Left kidney (tissue), 2 donors: ENCODE data around the gene RNLS. TPM values are rescaled to one million over a fixed set of nuclear protein-coding genes. Genes with fewer than 3 reads are reported as not detected.

ENCODE experiments used
- DNase-seq: peaks from one replicate; pipeline ENCODE4 v3.0.0-alpha.2; 2013
- polyA plus RNA-seq: library from polyadenylated mRNA; unstranded; fragments of 120-200 nt; gene quantifications from one replicate; pipeline ENCODE4 v1.2.1, GENCODE V29; 2013; ENCODE audit not compliant: insufficient read length

RNLS gene
- polyA plus RNA-seq, 1 donor = 15.3 TPM

DNA sequence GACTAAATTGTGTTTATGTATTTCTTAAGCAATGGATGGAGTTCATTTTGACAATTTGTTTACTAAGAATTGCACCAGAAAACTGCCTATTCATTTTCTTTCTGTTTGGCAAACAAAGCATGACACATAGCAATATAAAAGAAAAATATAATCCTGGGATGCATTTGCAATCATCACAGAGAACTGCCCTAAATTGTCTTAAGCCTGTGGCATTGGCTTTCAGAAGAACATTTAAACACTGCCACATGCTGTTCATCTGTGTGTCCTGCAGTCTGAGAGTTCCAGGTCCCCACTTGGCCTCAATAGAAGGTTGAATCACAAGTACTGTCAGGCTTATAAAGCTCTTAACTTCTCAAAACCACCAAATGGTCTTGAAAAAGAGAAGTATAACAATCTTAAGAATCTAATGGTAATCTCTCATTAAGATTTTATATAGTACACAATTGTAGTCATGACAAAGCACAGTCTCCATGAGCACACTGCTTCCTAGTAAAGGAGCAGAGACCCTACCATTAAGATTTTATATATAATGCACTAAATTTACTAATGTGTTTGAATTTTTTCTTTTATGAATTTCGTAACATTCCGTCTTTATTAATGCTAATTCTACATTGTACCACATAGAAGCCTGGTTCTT is 29.9 kb downstream of the RNLS start:
- DNase-seq = peak; percentile 65

DNA sequence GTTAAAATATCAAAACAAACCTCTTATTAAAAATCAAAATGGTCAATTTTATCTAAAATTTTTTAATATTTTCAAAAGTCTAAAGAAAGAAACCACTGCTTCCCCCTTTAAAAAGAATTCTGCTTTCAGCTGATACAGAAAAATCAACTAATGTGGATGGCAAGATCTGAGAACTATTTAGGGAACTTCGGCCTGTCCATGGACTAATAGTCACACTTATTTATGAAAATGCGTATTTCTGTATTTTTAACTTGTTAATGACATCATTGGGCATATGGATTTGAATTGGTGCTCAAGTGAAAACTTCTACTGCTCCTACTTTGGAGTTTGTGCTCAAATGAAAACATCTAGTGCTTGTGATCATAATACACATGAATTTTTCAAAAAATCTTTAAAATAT is 31.9 kb downstream of the RNLS start:
- DNase-seq = no peak

GRCh38 chr10:88546497-88546896 is 36.6 kb downstream of the RNLS start:
- no peak for DNase-seq

DNA sequence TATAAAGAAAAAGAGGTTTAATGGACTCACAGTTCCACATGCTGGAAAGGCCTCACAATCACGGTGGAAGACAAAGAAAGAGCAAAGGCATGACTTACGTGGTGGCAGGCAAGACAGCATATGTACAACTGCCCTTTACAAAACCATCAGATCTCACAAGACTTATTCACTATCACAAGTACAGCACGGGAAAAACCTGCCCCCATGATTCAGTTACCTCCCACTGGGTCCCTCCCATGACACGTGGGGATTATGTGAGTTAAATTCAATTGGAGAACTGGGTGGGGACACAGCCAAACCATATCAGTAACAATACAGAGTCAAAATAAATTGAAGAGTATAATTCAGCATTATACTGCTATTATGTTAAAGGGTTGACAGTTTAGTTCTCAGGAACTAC is 37.8 kb downstream of the RNLS start:
- DNase-seq = no peak

- DNase-seq = no peak
Measured at GRCh38 chr10:88544140-88544870, 38.8 kb downstream of the RNLS start.

- no peak for DNase-seq
Measured at GRCh38 chr10:88542522-88542921, 40.6 kb downstream of the RNLS start.

DNA sequence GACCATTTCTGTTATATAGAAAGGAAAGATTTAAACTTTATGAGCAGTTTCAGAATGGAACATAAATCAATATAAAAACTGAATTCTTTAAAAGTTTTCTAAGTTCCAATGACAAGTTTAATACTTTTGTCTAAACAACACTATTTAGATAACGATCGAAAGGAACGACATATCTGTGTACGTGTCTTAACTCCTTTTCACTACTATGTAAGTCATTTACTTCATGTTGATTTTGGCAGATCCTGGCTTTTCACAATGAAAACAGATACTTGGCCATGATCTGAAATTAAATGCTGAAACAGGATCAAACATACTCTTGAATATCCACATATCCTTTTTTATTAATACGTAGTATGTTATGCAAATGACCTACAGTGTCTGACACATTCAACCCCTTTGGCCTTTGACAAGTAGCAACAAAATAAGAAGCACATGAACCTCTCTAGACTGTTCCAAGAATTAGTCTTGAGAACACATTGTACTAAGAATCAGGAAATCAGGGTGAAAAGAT is 41.9 kb downstream of the RNLS start:
- peak; percentile 51 for DNase-seq

- no peak for DNase-seq
Measured at GRCh38 chr10:88540351-88540750, 42.8 kb downstream of the RNLS start.

- DNase-seq = no peak
Measured at GRCh38 chr10:88538048-88538447, 45.1 kb downstream of the RNLS start.

- no peak for DNase-seq
Measured at GRCh38 chr10:88537322-88537721, 45.8 kb downstream of the RNLS start.

DNA sequence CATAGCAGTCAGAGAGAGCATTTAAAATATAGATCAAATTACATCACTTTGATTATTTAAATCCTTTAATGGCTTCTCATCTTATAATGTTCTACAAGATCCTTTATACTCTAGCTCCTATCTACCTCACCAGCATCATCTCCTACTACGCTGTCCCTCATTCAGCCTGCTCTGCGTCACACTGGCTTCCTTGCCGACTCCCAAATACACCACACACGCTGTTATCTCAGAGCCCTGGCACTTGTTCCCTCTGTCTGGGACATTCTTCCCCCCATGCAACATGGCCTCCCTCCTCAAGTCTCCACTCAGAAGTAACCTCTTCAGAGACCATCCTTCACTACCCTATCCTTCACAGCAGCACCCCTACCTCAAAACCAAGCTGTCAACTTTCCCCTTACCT is 46.7 kb downstream of the RNLS start:
- DNase-seq = no peak

DNA sequence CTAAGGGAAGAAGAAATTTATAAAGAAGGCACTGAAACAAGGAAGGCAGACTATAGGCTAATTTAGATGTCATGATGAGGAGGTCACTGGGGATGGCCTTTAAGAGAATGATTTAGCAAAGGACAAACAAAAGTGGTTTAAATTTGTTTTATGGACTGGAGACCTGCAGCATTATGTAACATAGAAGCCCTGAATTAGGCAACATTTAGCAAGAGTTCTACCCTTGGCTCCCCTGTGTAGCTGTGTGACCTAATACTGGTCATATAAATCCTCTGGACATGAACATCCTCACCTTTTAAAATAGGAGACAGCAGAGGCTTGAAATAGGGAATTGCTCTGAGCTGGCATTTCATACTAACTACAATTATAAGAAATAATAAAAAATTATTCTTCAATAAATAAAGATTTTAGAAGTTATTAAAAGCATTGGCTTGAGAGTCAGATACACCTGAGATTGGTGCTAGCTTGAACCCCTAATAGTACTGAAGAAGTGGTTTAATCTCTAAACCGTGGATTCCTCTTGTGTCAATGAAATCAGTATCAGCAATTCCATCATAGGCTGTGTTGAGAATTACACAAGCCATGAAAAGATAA is 48.9 kb downstream of the RNLS start:
- no peak for DNase-seq

GRCh38 chr10:88531392-88532052 is 51.6 kb downstream of the RNLS start:
- no peak for DNase-seq

DNA sequence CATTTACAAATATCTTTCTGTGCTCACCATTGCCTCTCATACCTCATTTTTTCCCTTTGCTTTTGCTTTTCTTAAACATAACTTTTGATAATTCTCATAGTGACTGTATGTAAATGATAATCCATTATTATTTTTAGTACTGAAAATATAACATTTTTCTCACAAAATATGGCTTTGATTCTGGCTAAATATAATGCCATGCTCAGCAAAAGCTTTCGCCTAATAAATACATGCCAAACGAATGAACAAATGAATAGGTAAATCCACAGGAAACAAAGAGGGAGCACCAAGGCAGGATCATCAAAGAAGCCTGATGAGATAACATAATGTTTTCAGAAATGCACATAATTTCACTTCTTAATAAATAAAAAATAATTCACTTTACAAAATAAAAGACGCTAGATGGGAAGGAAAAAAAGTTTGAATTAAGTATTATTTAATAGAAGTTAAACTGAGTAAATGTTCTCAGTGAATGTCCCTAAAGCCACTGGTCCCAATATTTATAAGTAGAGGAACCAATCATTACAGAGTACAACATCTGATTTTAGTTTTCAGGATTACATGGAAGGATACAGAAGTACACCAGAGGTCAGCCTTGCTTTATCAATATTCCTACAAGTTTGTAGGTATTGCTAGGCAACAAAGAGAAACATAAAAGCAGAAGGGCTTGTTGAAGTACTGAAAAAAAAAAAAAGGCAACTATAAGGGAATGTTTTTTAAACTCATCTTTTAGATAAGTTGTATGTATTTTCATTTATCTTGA is 52.3 kb downstream of the RNLS start:
- DNase-seq = no peak

- DNase-seq = no peak
Measured at GRCh38 chr10:88530093-88530492, 53.0 kb downstream of the RNLS start.

GRCh38 chr10:88528806-88529570 is 54.1 kb downstream of the RNLS start:
- DNase-seq = no peak

GRCh38 chr10:88528201-88528600 is 54.9 kb downstream of the RNLS start:
- DNase-seq = no peak

DNA sequence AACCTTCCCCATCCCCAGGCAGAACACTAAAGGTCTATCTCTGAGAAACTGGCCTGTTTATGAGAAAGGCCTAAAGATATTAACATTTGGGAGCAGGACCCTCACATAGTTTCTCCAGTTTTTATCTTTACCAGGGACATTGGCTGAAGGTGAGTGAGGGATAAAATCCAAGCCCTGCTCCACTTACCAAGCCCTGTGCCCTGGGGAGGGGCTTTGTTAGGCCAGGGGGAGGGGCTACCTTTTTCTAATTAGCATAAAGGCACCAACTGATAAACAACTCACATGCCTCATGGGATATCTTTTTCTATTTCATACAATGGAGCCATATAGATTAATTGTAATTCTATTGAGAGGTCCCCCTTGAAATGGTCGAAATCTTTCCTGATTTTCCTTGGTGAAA is 55.9 kb downstream of the RNLS start:
- DNase-seq = no peak

- DNase-seq = no peak
Measured at GRCh38 chr10:88526501-88527105, 56.5 kb downstream of the RNLS start.

- DNase-seq = no peak
Measured at GRCh38 chr10:88525371-88526069, 57.6 kb downstream of the RNLS start.
